SK-N-SH (cell line): ENCODE results near the gene UCP1. TPM values are rescaled to one million over a fixed set of nuclear protein-coding genes. Genes with fewer than 3 reads are reported as not detected.
A peak's percentile ranks its signal among the peaks of the same experiment; 100 is the strongest.

Experiments used
- CTCF ChIA-PET: fragments of 300-600, 350-600 bp; formaldehyde crosslinking; extraction: SDS; loops from one replicate; lab custom pipeline; 2021; lab: Yijun Ruan, JAX
- POLR2A ChIA-PET: fragments of 350-600 bp; sonication (Branson Sonifier 250); formaldehyde crosslinking; extraction: SDS; loops from one replicate; lab custom pipeline; 2020; ENCODE audit warnings: antibody characterized with exemption, inconsistent platforms; lab: Yijun Ruan, JAX
- DNase-seq: peaks from one replicate; pipeline ENCODE4 v3.0.0; 2012
- H2AFZ ChIP-seq: fragments of 200-600 bp; sonication (generic); 2 replicates; pipeline ENCODE4 v1.8.1; 2016; ENCODE audit warnings: antibody characterized with exemption, mild to moderate bottlenecking, low read depth
- H3F3A ChIP-seq: fragments of 200-600 bp; sonication (generic); replicated peaks from 2 replicates; pipeline ENCODE3; 2016; ENCODE audit warnings: antibody characterized with exemption, mild to moderate bottlenecking; ENCODE audit not compliant: insufficient read depth
- H3K27ac ChIP-seq, 2 experiments: fragments of 200-500 bp in 1 of 2; fragments of 200-600 bp in 1 of 2; sonication (Bioruptor generic) in 1 of 2; sonication (generic), shearing (Covaris generic) in 1 of 2; 2 replicates each; pipeline versions ENCODE4 v1.5.1 to v1.6.1; 2014 to 2016; ENCODE audit warnings: low read depth in 2 of 2, inconsistent platforms in 1 of 2, low read length in 1 of 2, mild to moderate bottlenecking in 1 of 2, mixed read lengths in 1 of 2
- H3K27me3 ChIP-seq: fragments of 200-600 bp; sonication (generic), shearing (Covaris generic); 2 replicates; pipeline ENCODE4 v1.6.1; 2016; ENCODE audit warnings: mixed run types; ENCODE audit not compliant: insufficient read depth
- H3K36me3 ChIP-seq, 2 experiments: fragments of 200-500 bp in 1 of 2; fragments of 200-600 bp in 1 of 2; sonication (Bioruptor generic) in 1 of 2; sonication (generic) in 1 of 2; replicated peaks in 1 of 2; 2 replicates each; pipeline versions ENCODE3 to v1.5.1; 2014 to 2016; ENCODE audit warnings: low read length in 1 of 2, mild to moderate bottlenecking in 1 of 2; ENCODE audit not compliant: insufficient read depth in 2 of 2, control insufficient read depth in 1 of 2
- H3K4me1 ChIP-seq, 2 experiments: fragments of 200-500 bp in 1 of 2; fragments of 200-600 bp in 1 of 2; sonication (Bioruptor generic) in 1 of 2; sonication (generic), shearing (Covaris generic) in 1 of 2; 2 replicates each; pipeline versions ENCODE4 v1.5.1 to v1.6.1; 2014 to 2016; ENCODE audit warnings: low read depth in 1 of 2, low read length in 1 of 2, mixed run types in 1 of 2; ENCODE audit not compliant: insufficient read depth in 2 of 2, control insufficient read depth in 1 of 2
- H3K4me2 ChIP-seq: fragments of 200-600 bp; sonication (generic), shearing (Covaris generic); 2 replicates; pipeline ENCODE4 v1.6.1; 2017; ENCODE audit warnings: mixed run types
- H3K4me3 ChIP-seq, 2 experiments: fragments of 200-500 bp in 1 of 2; fragments of 200-600 bp in 1 of 2; sonication (Bioruptor generic) in 1 of 2; sonication (generic), shearing (Covaris generic) in 1 of 2; 2 replicates each; pipeline versions ENCODE4 v1.5.1 to v1.8.1; 2014 to 2016; ENCODE audit warnings: low read depth in 2 of 2, inconsistent platforms in 1 of 2, low read length in 1 of 2, mild to moderate bottlenecking in 1 of 2, mixed read lengths in 1 of 2, moderate library complexity in 1 of 2
- H3K79me2 ChIP-seq: fragments of 200-600 bp; sonication (generic); 2 replicates; pipeline ENCODE4 v1.8.1; 2017; ENCODE audit warnings: mild to moderate bottlenecking; ENCODE audit not compliant: insufficient read depth
- H3K9ac ChIP-seq: fragments of 200-600 bp; sonication (generic); 2 replicates; pipeline ENCODE4 v1.6.1; 2017; ENCODE audit warnings: mixed run types
- H3K9me2 ChIP-seq: fragments of 200-600 bp; sonication (generic); 2 replicates; pipeline ENCODE4 v1.6.1; 2017; ENCODE audit warnings: mixed run types
- H3K9me3 ChIP-seq: fragments of 200-600 bp; sonication (generic); 2 replicates; pipeline ENCODE4 v1.6.1; 2017; ENCODE audit warnings: mixed run types, mild to moderate bottlenecking, moderate library complexity
- H4K20me1 ChIP-seq: fragments of 200-600 bp; sonication (generic); 2 replicates; pipeline ENCODE4 v1.6.1; 2017; ENCODE audit warnings: mild to moderate bottlenecking, mixed run types; ENCODE audit not compliant: insufficient read depth
- EZH2phosphoT487 ChIP-seq: fragments of 200-600 bp; sonication (generic); IDR thresholded peaks from 2 replicates; pipeline ENCODE4 v1.6.1; 2017; ENCODE audit warnings: low read depth, mixed run types, mild to moderate bottlenecking, antibody characterized with exemption, moderate library complexity, borderline replicate concordance
- FOSL2 ChIP-seq: IDR thresholded peaks from 2 replicates; pipeline ENCODE4 v1.4.0; 2012; ENCODE audit warnings: low read depth, mild to moderate bottlenecking, moderate library complexity, borderline replicate concordance
- FOXJ3 ChIP-seq: sonication (generic); formaldehyde crosslinking; IDR thresholded peaks from 2 replicates; pipeline ENCODE4 v1.5.1; 2020; ENCODE audit warnings: mild to moderate bottlenecking, missing genetic modification reagents
- GABPA ChIP-seq: IDR thresholded peaks from 2 replicates; pipeline ENCODE4 v1.4.0; 2012; ENCODE audit warnings: low read depth, mild to moderate bottlenecking
- JUND ChIP-seq: IDR thresholded peaks from 2 replicates; pipeline ENCODE4 v1.4.0; 2012
- MXI1 ChIP-seq: IDR thresholded peaks from 2 replicates; pipeline ENCODE4 v1.6.1; 2012; ENCODE audit warnings: mild to moderate bottlenecking, low read depth, low read length, improper control_type of control experiment
- NRF1 ChIP-seq: IDR thresholded peaks from 2 replicates; pipeline ENCODE4 v1.6.1; 2012; ENCODE audit warnings: low read depth, mild to moderate bottlenecking, low read length
- RAD21 ChIP-seq: IDR thresholded peaks from 2 replicates; pipeline ENCODE4 v1.6.1; 2012; ENCODE audit warnings: mild to moderate bottlenecking, low read length
- RFX5 ChIP-seq: IDR thresholded peaks from 2 replicates; pipeline ENCODE4 v1.6.1; 2012; ENCODE audit warnings: mild to moderate bottlenecking, improper control_type of control experiment, low read length
- TAF1 ChIP-seq: IDR thresholded peaks from 2 replicates; pipeline ENCODE4 v1.6.1; 2012; ENCODE audit warnings: low read depth, mild to moderate bottlenecking, low read length, moderate library complexity, borderline replicate concordance
- WGBS: methylation state at CpG from one replicate; pipeline ENCODE4 v1.1.6; 2017; ENCODE audit warnings: low lambda C conversion rate; 5-methylcytosine and 5-hydroxymethylcytosine counted together
- polyA plus RNA-seq, 3 experiments: library from polyadenylated mRNA; depleted of rRNA; stranded (reverse); fragments of >200 nt; gene quantifications; 2 replicates each; pipeline ENCODE4 v1.2.3, GENCODE V29; 2012
- TF ChIP-seq, protein P1 (sequence below): fragments of 150-350 bp; IDR thresholded peaks from 2 replicates; pipeline ENCODE4 v1.6.1; 2016; ENCODE audit warnings: mild to moderate bottlenecking, low read depth, low read length
- TF ChIP-seq, protein P2 (sequence below): IDR thresholded peaks from 2 replicates; pipeline ENCODE4 v1.4.0; 2012; ENCODE audit warnings: low read depth
- TF ChIP-seq, protein P3 (sequence below): fragments of 150-350 bp; IDR thresholded peaks from 2 replicates; pipeline ENCODE4 v1.6.1; 2017; ENCODE audit warnings: antibody characterized with exemption, low read length, low read depth, borderline replicate concordance

UCP1 gene, protein sequence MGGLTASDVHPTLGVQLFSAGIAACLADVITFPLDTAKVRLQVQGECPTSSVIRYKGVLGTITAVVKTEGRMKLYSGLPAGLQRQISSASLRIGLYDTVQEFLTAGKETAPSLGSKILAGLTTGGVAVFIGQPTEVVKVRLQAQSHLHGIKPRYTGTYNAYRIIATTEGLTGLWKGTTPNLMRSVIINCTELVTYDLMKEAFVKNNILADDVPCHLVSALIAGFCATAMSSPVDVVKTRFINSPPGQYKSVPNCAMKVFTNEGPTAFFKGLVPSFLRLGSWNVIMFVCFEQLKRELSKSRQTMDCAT
- polyA plus RNA-seq (2012; rRNA removed): not detected in 2 replicates
- 0.01 TPM in 1 of 2 replicates, not detected in the other for polyA plus RNA-seq (2012; cell fraction: cytosol; rRNA removed)
- polyA plus RNA-seq (2012; cell fraction: nucleus; rRNA removed): 0.04 TPM in 1 of 2 replicates, not detected in the other

DNA sequence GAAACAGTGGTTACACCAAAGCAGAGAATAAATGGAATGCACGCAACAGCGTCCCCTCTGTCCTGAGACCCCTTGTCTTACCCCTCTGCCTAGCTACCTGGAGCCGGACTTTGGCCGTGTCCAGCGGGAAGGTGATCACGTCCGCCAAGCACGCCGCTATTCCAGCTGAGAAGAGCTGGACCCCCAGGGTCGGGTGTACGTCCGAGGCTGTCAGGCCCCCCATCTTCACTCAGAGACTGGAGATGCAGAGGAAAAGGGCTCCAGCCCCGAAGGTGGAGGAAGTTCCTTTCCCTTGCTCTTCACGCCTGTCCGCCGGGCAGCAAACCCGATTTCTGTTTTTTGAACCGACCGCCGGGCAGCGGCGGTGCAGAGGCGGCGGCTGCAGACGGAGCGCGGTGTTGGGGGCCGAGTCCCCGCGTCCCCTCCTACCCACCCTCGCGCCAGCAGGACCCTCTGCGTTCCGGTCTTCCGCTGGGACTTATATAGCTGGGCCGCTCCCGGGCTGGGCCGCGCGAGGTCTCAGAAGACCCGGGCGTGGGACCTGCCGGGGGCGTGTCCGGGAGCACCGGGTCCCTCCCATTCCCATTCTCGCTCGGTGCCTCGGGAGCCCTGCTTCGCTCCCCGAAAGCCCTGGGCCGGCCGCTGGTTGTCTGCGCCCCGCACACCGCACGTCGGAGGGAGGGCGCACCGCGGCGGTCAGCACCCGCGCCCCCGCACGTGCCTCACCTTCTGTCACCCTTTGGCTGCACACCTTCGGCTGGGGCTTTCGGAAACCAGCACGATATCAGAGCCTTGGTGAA, at the start of gene UCP1:
UCP1 (minus strand) TSS at position 455 of the 800 bp plus-strand sequence; CDS start at position 223, 232 bp downstream.
- no peaks in the 10 kb centered on the region for H4K20me1 ChIP-seq
- H3K9me2 ChIP-seq: no peaks in the 10 kb centered on the region
- peak within 1 kb of the TSS; percentile 57 to 60 for H3K4me3 ChIP-seq
- ChIA-PET CTCF (interaction anchor here (0.9 to 1.8 kb wide), 5 partner anchors 11 to 208 kb away, joined by 3 to 10 read pairs (median 3); no protein-coding TSS in a partner anchor), POLR2A (no interaction called here)
- WGBS: 12% methylated on average over 10 of the region's 69 CpGs
- H3K9me3 ChIP-seq: no peaks in the 10 kb centered on the region
- peak within 1 kb of the TSS; percentile 90 for H3K4me2 ChIP-seq
- H3K27me3 ChIP-seq: peaks cover 38% of the 10 kb centered on the region
- TF ChIP-seq MXI1 (peak; percentile 50; the same call in 1 of the 2 replicates), RAD21 (no peak)
- H3K36me3 ChIP-seq: no peaks in the 10 kb centered on the region
- H2AFZ ChIP-seq: peak within 1 kb of the TSS; percentile 67; the same call in 1 of the 2 replicates
- H3K79me2 ChIP-seq: no peaks in the 10 kb centered on the region
- H3F3A ChIP-seq: no peaks in the 10 kb centered on the region
- H3K27ac ChIP-seq: no peak within 1 kb of the TSS
- peak; percentile 85 for DNase-seq
- H3K9ac ChIP-seq: no peak within 1 kb of the TSS
- H3K4me1 ChIP-seq: peaks cover 0 to 7% of the 10 kb centered on the region in 2 experiments; a peak in 1 of 4 replicates

DNA sequence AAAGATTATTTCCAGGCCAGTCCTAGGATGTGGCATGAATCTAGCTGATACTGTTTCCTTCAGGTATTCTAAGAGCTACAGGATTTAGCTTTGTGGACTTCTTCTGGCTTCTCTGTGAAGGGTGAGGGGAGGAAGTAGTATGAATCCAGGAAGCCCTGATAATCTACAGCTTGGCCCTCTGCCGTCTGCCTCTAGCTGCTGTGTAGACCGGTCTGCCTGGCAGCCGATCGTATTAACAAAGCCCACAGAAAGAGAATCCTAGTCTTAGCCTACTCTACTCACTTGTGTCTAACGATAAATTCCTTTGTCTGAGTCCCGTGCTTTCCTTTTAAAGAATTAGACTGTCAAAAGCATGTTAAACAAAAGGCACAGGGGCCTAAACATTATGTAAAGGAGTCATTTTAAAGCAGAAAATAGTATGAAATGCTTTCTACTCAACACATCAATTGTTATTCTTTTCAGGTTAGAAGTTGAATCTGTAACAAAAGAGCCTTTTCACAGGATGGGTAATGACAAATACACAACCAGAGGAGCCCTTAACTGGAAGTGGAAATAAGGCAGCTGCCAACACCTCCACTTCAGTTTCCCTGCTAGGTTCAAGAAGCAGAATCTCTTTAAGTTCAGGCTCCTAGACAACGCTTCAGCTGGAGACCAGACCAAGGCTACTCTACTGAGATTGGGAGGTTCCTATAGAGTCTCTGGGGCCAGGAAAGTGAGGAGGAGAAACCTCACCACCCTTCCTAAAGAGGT, 48.9 kb upstream of the UCP1 start:
- no peak overlapping the region for H2AFZ ChIP-seq
- H3K4me1 ChIP-seq: no peaks in the 10 kb centered on the region; a peak in 1 of 4 replicates
- no peak overlapping the region for H3K4me2 ChIP-seq
- no peak for DNase-seq
- no peaks in the 10 kb centered on the region for H3K27me3 ChIP-seq
- no peaks in the 10 kb centered on the region for H3K79me2 ChIP-seq
- WGBS: 94% methylated on average over 7 of the region's 7 CpGs
- peaks cover 4% of the 10 kb centered on the region for H3F3A ChIP-seq
- no peaks in the 10 kb centered on the region for H3K9me3 ChIP-seq
- peaks cover 9 to 12% of the 10 kb centered on the region in 2 experiments for H3K36me3 ChIP-seq
- no peak overlapping the region for H3K4me3 ChIP-seq
- POLR2A ChIA-PET: no interaction called here
- H3K27ac ChIP-seq: no peak overlapping the region
- TF ChIP-seq FOXJ3 (no peak), TAF1 (no peak), NRF1 (no peak), JUND (no peak), RFX5 (no peak), EZH2phosphoT487 (no peak), FOSL2 (no peak), GABPA (no peak)
- TF ChIP-seq, protein P1, sequence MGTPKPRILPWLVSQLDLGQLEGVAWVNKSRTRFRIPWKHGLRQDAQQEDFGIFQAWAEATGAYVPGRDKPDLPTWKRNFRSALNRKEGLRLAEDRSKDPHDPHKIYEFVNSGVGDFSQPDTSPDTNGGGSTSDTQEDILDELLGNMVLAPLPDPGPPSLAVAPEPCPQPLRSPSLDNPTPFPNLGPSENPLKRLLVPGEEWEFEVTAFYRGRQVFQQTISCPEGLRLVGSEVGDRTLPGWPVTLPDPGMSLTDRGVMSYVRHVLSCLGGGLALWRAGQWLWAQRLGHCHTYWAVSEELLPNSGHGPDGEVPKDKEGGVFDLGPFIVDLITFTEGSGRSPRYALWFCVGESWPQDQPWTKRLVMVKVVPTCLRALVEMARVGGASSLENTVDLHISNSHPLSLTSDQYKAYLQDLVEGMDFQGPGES: no peak
- TF ChIP-seq, protein P2, sequence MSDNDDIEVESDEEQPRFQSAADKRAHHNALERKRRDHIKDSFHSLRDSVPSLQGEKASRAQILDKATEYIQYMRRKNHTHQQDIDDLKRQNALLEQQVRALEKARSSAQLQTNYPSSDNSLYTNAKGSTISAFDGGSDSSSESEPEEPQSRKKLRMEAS: no peak
- TF ChIP-seq, protein P3, sequence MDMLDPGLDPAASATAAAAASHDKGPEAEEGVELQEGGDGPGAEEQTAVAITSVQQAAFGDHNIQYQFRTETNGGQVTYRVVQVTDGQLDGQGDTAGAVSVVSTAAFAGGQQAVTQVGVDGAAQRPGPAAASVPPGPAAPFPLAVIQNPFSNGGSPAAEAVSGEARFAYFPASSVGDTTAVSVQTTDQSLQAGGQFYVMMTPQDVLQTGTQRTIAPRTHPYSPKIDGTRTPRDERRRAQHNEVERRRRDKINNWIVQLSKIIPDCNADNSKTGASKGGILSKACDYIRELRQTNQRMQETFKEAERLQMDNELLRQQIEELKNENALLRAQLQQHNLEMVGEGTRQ: no peak
- no peaks in the 10 kb centered on the region for H4K20me1 ChIP-seq
- no peak overlapping the region for H3K9ac ChIP-seq
- CTCF ChIA-PET: interaction anchor here (0.7 to 3.6 kb wide), 3 partner anchors 8 to 258 kb away, joined by 3 to 22 read pairs (median 11); no protein-coding TSS in a partner anchor
- no peaks in the 10 kb centered on the region for H3K9me2 ChIP-seq
